IMR-90 (cell line): ENCODE results near the gene ERCC6. TPM values are rescaled to one million over a fixed set of nuclear protein-coding genes. Genes with fewer than 3 reads are reported as not detected.

Experiments
- ATAC-seq: fragments of 200-7000 bp; cut with Tn5 transposase; 2 replicates; pipeline ENCODE4 v1.9.1; 2020; ENCODE audit warnings: low read depth, mild to moderate bottlenecking, moderate library complexity
- BruUV-seq: library from RNA; stranded (reverse); fragments of 400-500 nt; replicated peaks from 2 replicates; lab custom pipeline; 2021; lab: Mats Ljungman, UMichigan
- CTCF ChIA-PET: fragments of 300-600 bp; formaldehyde crosslinking; extraction: SDS; loops from one replicate; lab custom pipeline; 2021; ENCODE audit warnings: antibody characterized with exemption; lab: Yijun Ruan, JAX
- POLR2A ChIA-PET: fragments of 300-600 bp; sonication (Branson Sonifier 250); formaldehyde crosslinking; loops from one replicate; lab custom pipeline; 2022; ENCODE audit warnings: antibody characterized with exemption; ENCODE audit not compliant: unreplicated experiment; lab: Charles Lee
- DNase-seq: peaks from one replicate; pipeline ENCODE4 v3.0.0; 2013
- H2AFZ ChIP-seq: replicated peaks from 2 replicates; pipeline ENCODE3; 2013; ENCODE audit warnings: low read length, mild to moderate bottlenecking; ENCODE audit not compliant: poor library complexity
- H2AK5ac ChIP-seq: 2 replicates; pipeline ENCODE4 v1.6.1; 2013; ENCODE audit warnings: low read depth, low read length, inconsistent platforms
- H2AK9ac ChIP-seq: replicated peaks from 2 replicates; pipeline ENCODE3; 2013; ENCODE audit warnings: mild to moderate bottlenecking, low read depth, low read length, moderate library complexity; ENCODE audit not compliant: poor library complexity
- H2BK120ac ChIP-seq: 2 replicates; pipeline ENCODE4 v1.6.1; 2013; ENCODE audit warnings: low read depth, low read length, inconsistent platforms
- H2BK15ac ChIP-seq: 3 replicates; pipeline ENCODE4 v1.6.1; 2013; ENCODE audit warnings: low read depth, low read length, inconsistent platforms
- H2BK20ac ChIP-seq: 2 replicates; pipeline ENCODE4 v1.6.1; 2013; ENCODE audit warnings: low read depth, mild to moderate bottlenecking, inconsistent platforms, low read length, moderate library complexity
- H2BK5ac ChIP-seq: 2 replicates; pipeline ENCODE4 v1.6.1; 2013; ENCODE audit warnings: mild to moderate bottlenecking, low read depth, low read length, inconsistent platforms; ENCODE audit not compliant: poor library complexity, severe bottlenecking
- H3K14ac ChIP-seq: replicated peaks from 2 replicates; pipeline ENCODE4 v1.6.1; 2013; ENCODE audit warnings: low read depth, low read length, inconsistent platforms
- H3K18ac ChIP-seq: 2 replicates; pipeline ENCODE4 v1.6.1; 2013; ENCODE audit warnings: low read depth, low read length, control low read depth
- H3K23ac ChIP-seq: 2 replicates; pipeline ENCODE4 v1.6.1; 2013; ENCODE audit warnings: low read depth, low read length, inconsistent platforms
- H3K27ac ChIP-seq: 2 replicates; pipeline ENCODE4 v1.5.1; 2013; ENCODE audit warnings: mild to moderate bottlenecking, control low read depth, low read length; ENCODE audit not compliant: insufficient read depth
- H3K27me3 ChIP-seq: 2 replicates; pipeline ENCODE4 v1.6.1; 2013; ENCODE audit warnings: low read length; ENCODE audit not compliant: control insufficient read depth, insufficient read depth
- H3K36me3 ChIP-seq: 2 replicates; pipeline ENCODE4 v1.6.1; 2013; ENCODE audit warnings: low read length, mixed read lengths; ENCODE audit not compliant: control insufficient read depth, insufficient read depth
- H3K4ac ChIP-seq: 2 replicates; pipeline ENCODE4 v1.6.1; 2013; ENCODE audit warnings: low read depth, low read length, inconsistent platforms
- H3K4me1 ChIP-seq: 2 replicates; pipeline ENCODE4 v1.6.1; 2013; ENCODE audit warnings: low read length, mixed read lengths; ENCODE audit not compliant: control insufficient read depth, insufficient read depth
- H3K4me2 ChIP-seq: 2 replicates; pipeline ENCODE4 v1.6.1; 2013; ENCODE audit warnings: low read depth, mild to moderate bottlenecking, control low read depth, low read length, moderate library complexity
- H3K4me3 ChIP-seq: 2 replicates; pipeline ENCODE4 v1.5.1; 2013; ENCODE audit warnings: low read depth, mild to moderate bottlenecking, control low read depth, low read length, moderate library complexity; ENCODE audit not compliant: insufficient read depth
- H3K56ac ChIP-seq: 2 replicates; pipeline ENCODE4 v1.6.1; 2013; ENCODE audit warnings: low read length, inconsistent platforms; ENCODE audit not compliant: insufficient read depth; ENCODE audit errors: extremely low read depth
- H3K79me1 ChIP-seq, 2 experiments: 2 replicates each; pipeline ENCODE4 v1.6.1; 2013; ENCODE audit warnings: low read length in 2 of 2, inconsistent platforms in 1 of 2, low read depth in 1 of 2
- H3K9ac ChIP-seq: 2 replicates; pipeline ENCODE4 v1.6.1; 2013; ENCODE audit warnings: low read depth, low read length, control low read depth
- H3K9me1 ChIP-seq: 2 replicates; pipeline ENCODE4 v1.6.1; 2013; ENCODE audit warnings: low read length, inconsistent platforms; ENCODE audit not compliant: insufficient read depth
- H3K9me3 ChIP-seq: 2 replicates; pipeline ENCODE4 v1.6.1; 2013; ENCODE audit warnings: low read length; ENCODE audit not compliant: control insufficient read depth, insufficient read depth
- H4K20me1 ChIP-seq: 2 replicates; pipeline ENCODE4 v1.6.1; 2013; ENCODE audit warnings: low read length, inconsistent platforms; ENCODE audit not compliant: insufficient read depth
- H4K5ac ChIP-seq: 2 replicates; pipeline ENCODE4 v1.6.1; 2013; ENCODE audit warnings: mild to moderate bottlenecking, low read depth, low read length, control low read depth
- H4K8ac ChIP-seq, 2 experiments: 2 replicates each; pipeline ENCODE4 v1.6.1; 2013; ENCODE audit warnings: low read depth in 2 of 2, low read length in 2 of 2, control low read depth in 1 of 2, inconsistent platforms in 1 of 2
- H4K91ac ChIP-seq: 2 replicates; pipeline ENCODE4 v1.6.1; 2013; ENCODE audit warnings: low read depth, low read length, inconsistent platforms; ENCODE audit not compliant: insufficient read depth
- BHLHE40 ChIP-seq: fragments of 150-350 bp; IDR thresholded peaks from 2 replicates; pipeline ENCODE4 v1.6.1; 2016; ENCODE audit warnings: mild to moderate bottlenecking, low read depth, low read length
- CEBPB ChIP-seq: IDR thresholded peaks from 2 replicates; pipeline ENCODE4 v1.6.1; 2012; ENCODE audit warnings: low read depth, low read length, improper control_type of control experiment
- CHD1 ChIP-seq: IDR thresholded peaks from 2 replicates; pipeline ENCODE4 v1.6.1; 2012; ENCODE audit warnings: low read depth, low read length, improper control_type of control experiment
- FOS ChIP-seq: fragments of 150-350 bp; IDR thresholded peaks from 2 replicates; pipeline ENCODE4 v1.6.1; 2016; ENCODE audit warnings: low read depth, low read length
- MAFK ChIP-seq: IDR thresholded peaks from 2 replicates; pipeline ENCODE4 v1.6.1; 2012; ENCODE audit warnings: low read depth, low read length, improper control_type of control experiment
- MAZ ChIP-seq: IDR thresholded peaks from 2 replicates; pipeline ENCODE4 v1.6.1; 2012; ENCODE audit warnings: low read depth, mild to moderate bottlenecking, low read length, improper control_type of control experiment, moderate library complexity, borderline replicate concordance
- MXI1 ChIP-seq: IDR thresholded peaks from 2 replicates; pipeline ENCODE4 v1.6.1; 2012; ENCODE audit warnings: low read depth, mild to moderate bottlenecking, low read length, moderate library complexity, borderline replicate concordance
- NFE2L2 ChIP-seq: fragments of 150-350 bp; IDR thresholded peaks from 2 replicates; pipeline ENCODE4 v1.6.1; 2016; ENCODE audit warnings: low read depth, mild to moderate bottlenecking, low read length
- POLR2A ChIP-seq: IDR thresholded peaks from 2 replicates; pipeline ENCODE4 v1.6.1; 2012; ENCODE audit warnings: mild to moderate bottlenecking, low read depth, low read length
- RAD21 ChIP-seq: IDR thresholded peaks from 2 replicates; pipeline ENCODE4 v1.6.1; 2012; ENCODE audit warnings: low read length, improper control_type of control experiment
- RCOR1 ChIP-seq: IDR thresholded peaks from 2 replicates; pipeline ENCODE4 v1.6.1; 2012; ENCODE audit warnings: mild to moderate bottlenecking, low read length, improper control_type of control experiment; ENCODE audit not compliant: insufficient replicate concordance
- RFX5 ChIP-seq: IDR thresholded peaks from 2 replicates; pipeline ENCODE4 v1.8.0; 2012; ENCODE audit warnings: low read depth, mild to moderate bottlenecking, low read length, moderate library complexity
- SMC3 ChIP-seq: fragments of 150-350 bp; IDR thresholded peaks from 2 replicates; pipeline ENCODE4 v1.6.1; 2016; ENCODE audit warnings: low read depth, mild to moderate bottlenecking, antibody characterized with exemption, low read length, moderate library complexity
- WGBS, 2 experiments: methylation state at CpG; one replicate each; pipeline versions ENCODE4 v1.1.5 to v1.1.7; 2013; ENCODE audit warnings: missing lambda C conversion rate in 2 of 2; ENCODE audit not compliant: insufficient read length in 1 of 2; ENCODE audit errors: extremely low coverage in 2 of 2; 5-methylcytosine and 5-hydroxymethylcytosine counted together
- dilution Hi-C: fragments of 300-500 bp; cut with HindIII; formaldehyde crosslinking; loops from one replicate; pipeline ENCODE4 v1.14.3; 2018; ENCODE audit warnings: low sequenced_read_pairs; ENCODE audit not compliant: unreplicated experiment
- in situ Hi-C: fragments of 300-500 bp; cut with MboI; formaldehyde crosslinking; loops from 3 replicates; pipeline ENCODE4 v1.14.3; 2019; ENCODE audit warnings: low sequenced_read_pairs, inconsistent platforms, mixed read lengths
- intact Hi-C: fragments of 100-400 bp; cut with micrococcal nuclease; formaldehyde crosslinking; loops from 2 replicates; pipeline ENCODE4 v1.10.0; 2022
- polyA plus RNA-seq, 3 experiments: library from polyadenylated mRNA; depleted of rRNA; stranded (reverse); fragments of >200 nt; gene quantifications; 2 replicates each; pipeline ENCODE4 v1.2.3, GENCODE V29; 2012; ENCODE audit warnings: low replicate concordance in 1 of 3
- total RNA-seq: library from RNA; depleted of rRNA; stranded (reverse); fragments of >200 nt; gene quantifications from 2 replicates; pipeline ENCODE4 v1.2.3, GENCODE V29; 2012
- TF ChIP-seq, protein P1 (sequence below): conservative IDR thresholded peaks from 2 replicates; pipeline ENCODE4 v1.5.1; 2012; ENCODE audit warnings: mild to moderate bottlenecking, low read depth, low read length, improper control_type of control experiment
- TF ChIP-seq, protein P2 (sequence below): fragments of 150-350 bp; IDR thresholded peaks from 2 replicates; pipeline ENCODE4 v1.6.1; 2016; ENCODE audit warnings: low read depth, mild to moderate bottlenecking, low read length, moderate library complexity, borderline replicate concordance
- TF ChIP-seq, protein P3 (sequence below): fragments of 150-350 bp; IDR thresholded peaks from 2 replicates; pipeline ENCODE4 v1.6.1; 2017; ENCODE audit warnings: mild to moderate bottlenecking, antibody characterized with exemption, low read length, low read depth

ERCC6 gene
- total and polyA plus RNA-seq, 2 of the 4 experiments (the other 2 are of a cell fraction): 7.3 to 14.9 TPM

DNA sequence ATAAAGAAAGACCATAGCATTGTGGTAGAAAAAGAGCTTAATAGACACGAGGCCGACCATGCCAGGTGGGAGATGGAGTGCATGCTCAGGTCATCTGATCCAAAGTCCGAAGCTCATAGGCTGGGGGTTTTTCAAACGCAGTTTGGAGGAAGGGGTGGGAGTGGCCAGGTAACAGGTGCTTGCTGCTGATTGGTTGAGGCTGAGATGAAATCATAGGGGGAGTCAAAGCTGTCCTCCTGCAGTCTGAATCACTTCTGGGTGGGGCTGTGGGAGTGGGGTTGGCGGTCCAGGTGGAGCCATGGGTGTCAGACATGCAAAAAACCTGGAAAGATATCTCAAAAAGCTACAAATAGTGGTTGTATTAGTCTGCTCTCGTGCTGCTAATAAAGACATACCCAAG lies 2.8 kb upstream of the ERCC6 start:
- Histone ChIP-seq H2BK5ac (no peak overlapping the region), H3K36me3 (no peaks in the 10 kb centered on the region), H2AFZ (no peak overlapping the region), H3K79me1 (peaks cover 10 to 13% of the 10 kb centered on the region in 2 experiments), H4K20me1 (no peaks in the 10 kb centered on the region), H4K91ac (no peak overlapping the region), H3K4me1 (peaks cover 6% of the 10 kb centered on the region), H3K18ac (no peak overlapping the region), H4K5ac (no peak overlapping the region), H4K8ac (no peak overlapping the region), H3K9ac (no peak overlapping the region), H3K14ac (no peak overlapping the region), H2BK120ac (no peak overlapping the region), H2AK5ac (no peak overlapping the region), H3K9me1 (peaks cover 5% of the 10 kb centered on the region), H3K9me3 (0 out of 2 replicates have a peak, but pooled peaks cover 2% of the 10 kb centered on the region), H2BK15ac (no peak overlapping the region), H3K4me3 (no peak overlapping the region), H3K4ac (no peak overlapping the region), H3K56ac (no peak overlapping the region), H2AK9ac (no peak overlapping the region), H3K4me2 (no peak overlapping the region), H3K23ac (no peak overlapping the region), H2BK20ac (no peak overlapping the region), H3K27ac (no peak overlapping the region), H3K27me3 (no peaks in the 10 kb centered on the region)
- in situ Hi-C loops: no loop called here
- DNase-seq (no peak), ATAC-seq (no peak)
- POLR2A ChIA-PET: no interaction called here
- intact Hi-C loops: no loop called here
- WGBS, 2 experiments: 8% methylated on average over 2 of the region's 6 CpGs; no CpG with 5 or more reads in 1 of the 2 experiments
- dilution Hi-C loops: no loop called here
- no TSS peak for BruUV-seq
- CTCF ChIA-PET: no interaction called here
- no peak for TF ChIP-seq FOS
- TF ChIP-seq, protein P1, sequence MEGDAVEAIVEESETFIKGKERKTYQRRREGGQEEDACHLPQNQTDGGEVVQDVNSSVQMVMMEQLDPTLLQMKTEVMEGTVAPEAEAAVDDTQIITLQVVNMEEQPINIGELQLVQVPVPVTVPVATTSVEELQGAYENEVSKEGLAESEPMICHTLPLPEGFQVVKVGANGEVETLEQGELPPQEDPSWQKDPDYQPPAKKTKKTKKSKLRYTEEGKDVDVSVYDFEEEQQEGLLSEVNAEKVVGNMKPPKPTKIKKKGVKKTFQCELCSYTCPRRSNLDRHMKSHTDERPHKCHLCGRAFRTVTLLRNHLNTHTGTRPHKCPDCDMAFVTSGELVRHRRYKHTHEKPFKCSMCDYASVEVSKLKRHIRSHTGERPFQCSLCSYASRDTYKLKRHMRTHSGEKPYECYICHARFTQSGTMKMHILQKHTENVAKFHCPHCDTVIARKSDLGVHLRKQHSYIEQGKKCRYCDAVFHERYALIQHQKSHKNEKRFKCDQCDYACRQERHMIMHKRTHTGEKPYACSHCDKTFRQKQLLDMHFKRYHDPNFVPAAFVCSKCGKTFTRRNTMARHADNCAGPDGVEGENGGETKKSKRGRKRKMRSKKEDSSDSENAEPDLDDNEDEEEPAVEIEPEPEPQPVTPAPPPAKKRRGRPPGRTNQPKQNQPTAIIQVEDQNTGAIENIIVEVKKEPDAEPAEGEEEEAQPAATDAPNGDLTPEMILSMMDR: no peak
- no peak for TF ChIP-seq MAZ
- no peak for TF ChIP-seq RAD21
- TF ChIP-seq CEBPB: no peak
- no peak for TF ChIP-seq BHLHE40
- no peak for TF ChIP-seq RCOR1
- no peak for TF ChIP-seq SMC3
- no peak for TF ChIP-seq POLR2A
- no peak for TF ChIP-seq CHD1
- TF ChIP-seq, protein P2, sequence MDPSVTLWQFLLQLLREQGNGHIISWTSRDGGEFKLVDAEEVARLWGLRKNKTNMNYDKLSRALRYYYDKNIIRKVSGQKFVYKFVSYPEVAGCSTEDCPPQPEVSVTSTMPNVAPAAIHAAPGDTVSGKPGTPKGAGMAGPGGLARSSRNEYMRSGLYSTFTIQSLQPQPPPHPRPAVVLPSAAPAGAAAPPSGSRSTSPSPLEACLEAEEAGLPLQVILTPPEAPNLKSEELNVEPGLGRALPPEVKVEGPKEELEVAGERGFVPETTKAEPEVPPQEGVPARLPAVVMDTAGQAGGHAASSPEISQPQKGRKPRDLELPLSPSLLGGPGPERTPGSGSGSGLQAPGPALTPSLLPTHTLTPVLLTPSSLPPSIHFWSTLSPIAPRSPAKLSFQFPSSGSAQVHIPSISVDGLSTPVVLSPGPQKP: no peak
- TF ChIP-seq MXI1: no peak
- no peak for TF ChIP-seq RFX5
- TF ChIP-seq, protein P3, sequence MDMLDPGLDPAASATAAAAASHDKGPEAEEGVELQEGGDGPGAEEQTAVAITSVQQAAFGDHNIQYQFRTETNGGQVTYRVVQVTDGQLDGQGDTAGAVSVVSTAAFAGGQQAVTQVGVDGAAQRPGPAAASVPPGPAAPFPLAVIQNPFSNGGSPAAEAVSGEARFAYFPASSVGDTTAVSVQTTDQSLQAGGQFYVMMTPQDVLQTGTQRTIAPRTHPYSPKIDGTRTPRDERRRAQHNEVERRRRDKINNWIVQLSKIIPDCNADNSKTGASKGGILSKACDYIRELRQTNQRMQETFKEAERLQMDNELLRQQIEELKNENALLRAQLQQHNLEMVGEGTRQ: no peak
- no peak for TF ChIP-seq NFE2L2
- no peak for TF ChIP-seq MAFK
